Measurements from ENCODE around the gene TK2.

Gene TK2

GRCh38 chr16:66459878-66460277, 90.0 kb downstream of the TK2 start:
- no peak for DNase-seq

- no peak for DNase-seq
Measured at GRCh38 chr16:66458853-66459252, 91.1 kb downstream of the TK2 start.

- no peak for DNase-seq
Measured at GRCh38 chr16:66458292-66458691, 91.6 kb downstream of the TK2 start.
